Panc1 (cell line): ENCODE measurements around the gene KRT77.

ENCODE experiments used
- CTCF ChIP-seq: fragments of 450-650 bp; IDR thresholded peaks from 2 replicates; pipeline ENCODE4 v1.5.1; 2017; ENCODE audit warnings: mild to moderate bottlenecking
- POLR2AphosphoS5 ChIP-seq: IDR thresholded peaks from 2 replicates; pipeline ENCODE4 v1.6.1; 2012; ENCODE audit warnings: mild to moderate bottlenecking, low read depth, low read length, moderate library complexity
- SIN3A ChIP-seq: IDR thresholded peaks from 2 replicates; pipeline ENCODE4 v1.6.1; 2012; ENCODE audit warnings: low read depth, mild to moderate bottlenecking, low read length, moderate library complexity, borderline replicate concordance; ENCODE audit not compliant: insufficient read depth

GRCh38 chr12:52667931-52668330 is 35.4 kb downstream of the KRT77 start:
- TF ChIP-seq POLR2AphosphoS5 = no peak
- no peak for TF ChIP-seq CTCF
- no peak for TF ChIP-seq SIN3A
